SK-N-SH treated with all-trans-retinoic acid at 6 μM for 48 hours (cell line): ENCODE results near the gene SURF2.
"Not testable (repeated sequence)": the region's sequence is repeated elsewhere in the genome, so short reads cannot be mapped to it uniquely, and the experiment has no call there.

Source experiments
- ATAC-seq: fragments of 200-7000 bp; cut with Tn5 transposase; 3 replicates; pipeline ENCODE4 v1.9.1; 2020; ENCODE audit warnings: mild to moderate bottlenecking, moderate library complexity
- BACH2 ChIP-seq: fragments of 250-450 bp; sonication (Bioruptor Pico); IDR thresholded peaks from 2 replicates; pipeline ENCODE4 v1.9.0; 2021; ENCODE audit warnings: mild to moderate bottlenecking, borderline replicate concordance
- CSRNP3 ChIP-seq: fragments of 250-450 bp; sonication (Bioruptor Pico); IDR thresholded peaks from 2 replicates; pipeline ENCODE4 v1.5.1; 2021; ENCODE audit warnings: mild to moderate bottlenecking, moderate library complexity
- ESRRG ChIP-seq: fragments of 250-450 bp; sonication (Bioruptor Pico); IDR thresholded peaks from 2 replicates; pipeline ENCODE4 v1.6.1; 2021; ENCODE audit warnings: mild to moderate bottlenecking
- GLIS3 ChIP-seq: fragments of 250-450 bp; sonication (Bioruptor Pico); IDR thresholded peaks from 2 replicates; pipeline ENCODE4 v1.5.0; 2020; ENCODE audit warnings: mild to moderate bottlenecking, moderate library complexity
- ISL1 ChIP-seq: fragments of 250-450 bp; sonication (Bioruptor Pico); IDR thresholded peaks from 2 replicates; pipeline ENCODE4 v2.1.2; 2022; ENCODE audit warnings: mild to moderate bottlenecking, moderate library complexity
- OSR1 ChIP-seq: fragments of 250-450 bp; sonication (Bioruptor Pico); IDR thresholded peaks from 2 replicates; pipeline ENCODE4 v1.8.0; 2022; ENCODE audit warnings: moderate library complexity, mild to moderate bottlenecking, inconsistent platforms
- PPARA ChIP-seq: fragments of 250-450 bp; sonication (Bioruptor Pico); IDR thresholded peaks from 2 replicates; pipeline ENCODE4 v1.5.0; 2020; ENCODE audit warnings: mild to moderate bottlenecking, borderline replicate concordance
- RARB ChIP-seq: fragments of 250-450 bp; sonication (Bioruptor Pico); IDR thresholded peaks from 2 replicates; pipeline ENCODE4 v1.8.0; 2021; ENCODE audit warnings: mild to moderate bottlenecking, moderate library complexity
- SNAI2 ChIP-seq: fragments of 250-450 bp; sonication (Bioruptor Pico); IDR thresholded peaks from 2 replicates; pipeline ENCODE4 v1.5.0; 2020; ENCODE audit warnings: mild to moderate bottlenecking, moderate library complexity
- TCF4 ChIP-seq: fragments of 250-450 bp; sonication (Bioruptor Pico); IDR thresholded peaks from 2 replicates; pipeline ENCODE4 v1.8.0; 2021; ENCODE audit warnings: mild to moderate bottlenecking, moderate library complexity, borderline replicate concordance
- TOX ChIP-seq: fragments of 250-450 bp; sonication (Bioruptor Pico); IDR thresholded peaks from 2 replicates; pipeline ENCODE4 v1.8.0; 2021; ENCODE audit warnings: mild to moderate bottlenecking, moderate library complexity, borderline replicate concordance
- TSHZ2 ChIP-seq: fragments of 250-450 bp; sonication (Bioruptor Pico); IDR thresholded peaks from 2 replicates; pipeline ENCODE4 v1.5.0; 2020; ENCODE audit warnings: mild to moderate bottlenecking, moderate library complexity
- ZC3H10 ChIP-seq: fragments of 250-450 bp; sonication (Bioruptor Pico); IDR thresholded peaks from 2 replicates; pipeline ENCODE4 v1.5.1; 2021; ENCODE audit warnings: mild to moderate bottlenecking, moderate library complexity
- ZFP3 ChIP-seq: fragments of 250-450 bp; sonication (Bioruptor Pico); IDR thresholded peaks from 2 replicates; pipeline ENCODE4 v1.5.0; 2020; ENCODE audit warnings: mild to moderate bottlenecking, moderate library complexity
- ZFP30 ChIP-seq: fragments of 450-650 bp; formaldehyde crosslinking; IDR thresholded peaks from 2 replicates; pipeline ENCODE4 v1.5.0; 2022; ENCODE audit warnings: mild to moderate bottlenecking, moderate library complexity
- ZNF565 ChIP-seq: fragments of 450-650 bp; formaldehyde crosslinking; conservative IDR thresholded peaks from 2 replicates; pipeline ENCODE4 v1.5.0; 2020; ENCODE audit warnings: low read depth, mild to moderate bottlenecking, moderate library complexity
- ZNF70 ChIP-seq: fragments of 450-650 bp; formaldehyde crosslinking; IDR thresholded peaks from 2 replicates; pipeline ENCODE4 v1.5.0; 2020; ENCODE audit warnings: mild to moderate bottlenecking, moderate library complexity
- ZNF8 ChIP-seq: fragments of 450-650 bp; formaldehyde crosslinking; IDR thresholded peaks from 2 replicates; pipeline ENCODE4 v1.5.0; 2020; ENCODE audit warnings: mild to moderate bottlenecking, moderate library complexity
- TF ChIP-seq, protein P1 (sequence below): fragments of 250-450 bp; sonication (Bioruptor Pico); IDR thresholded peaks from 2 replicates; pipeline ENCODE4 v1.8.0; 2021; ENCODE audit warnings: low read depth, mild to moderate bottlenecking, moderate library complexity, borderline replicate concordance
- TF ChIP-seq, protein P2 (sequence below): fragments of 250-450 bp; sonication (Bioruptor Pico); IDR thresholded peaks from 2 replicates; pipeline ENCODE4 v1.5.1; 2020; ENCODE audit warnings: low read depth, mild to moderate bottlenecking, moderate library complexity

SURF2 gene

DNA sequence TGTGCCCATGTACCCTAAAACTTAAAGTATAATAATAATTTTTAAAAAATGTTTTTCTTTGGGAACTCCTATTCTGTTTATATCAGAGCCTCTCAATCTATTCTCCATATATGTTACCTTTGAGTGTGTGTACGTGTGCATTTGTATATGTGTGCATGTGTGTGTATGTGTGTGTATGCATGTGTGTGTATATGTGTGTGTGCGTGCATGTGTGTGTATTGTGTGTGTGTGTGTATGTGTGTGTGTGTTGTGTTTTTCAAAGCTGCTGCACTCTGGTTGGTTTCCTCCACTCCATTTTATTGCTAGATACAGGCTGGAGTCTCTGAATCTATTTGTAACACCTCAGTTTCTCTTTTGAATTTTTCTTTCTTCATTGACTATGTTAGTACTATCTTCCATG lies 40.4 kb upstream of the SURF2 start (continued):
- TF ChIP-seq PPARA: no peak

DNA sequence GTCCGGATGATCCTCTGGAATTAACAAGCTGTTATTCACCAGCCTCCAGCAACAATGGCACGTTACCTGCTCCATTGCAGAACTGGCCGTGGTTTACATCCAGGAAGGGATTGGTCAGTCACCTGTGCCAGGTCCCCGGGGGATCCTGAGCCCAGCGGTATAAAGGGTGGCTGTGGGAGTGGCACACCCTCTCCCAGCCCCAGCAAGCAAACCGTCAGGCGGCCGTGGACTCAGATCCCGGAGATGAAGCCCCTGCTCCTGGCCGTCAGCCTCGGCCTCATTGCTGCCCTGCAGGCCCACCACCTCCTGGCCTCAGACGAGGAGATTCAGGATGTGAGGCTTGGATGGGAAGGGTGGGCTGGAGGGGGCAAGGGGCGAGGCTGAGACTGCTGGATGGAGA lies 38.8 kb upstream of the SURF2 start:
- ATAC-seq: not testable (repeated sequence)

DNA sequence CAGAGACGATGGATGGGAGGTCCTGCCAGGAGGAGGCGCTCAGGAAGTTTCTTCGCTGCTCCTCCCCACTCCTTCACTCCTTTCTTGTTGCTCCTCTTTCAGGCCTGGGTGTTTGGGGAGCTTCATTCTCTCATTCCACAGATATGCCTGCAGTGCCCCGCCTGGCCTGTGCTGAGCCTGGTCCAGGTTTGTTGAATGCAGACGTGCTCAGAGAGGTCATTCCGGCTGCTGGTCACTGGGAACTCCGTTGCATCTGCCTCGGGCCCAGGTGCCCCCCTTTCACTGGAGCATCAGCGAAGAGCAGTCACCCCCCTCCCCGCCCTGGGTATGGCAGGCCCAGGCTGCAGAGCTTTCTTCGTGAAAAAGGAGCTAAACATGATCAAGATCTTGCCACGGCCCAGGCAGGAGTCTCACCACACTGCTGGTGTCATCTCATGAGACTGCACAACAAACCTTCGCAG lies 35.9 kb upstream of the SURF2 start:
- no peak for TF ChIP-seq GLIS3 (CRISPR knock-in tag)
- TF ChIP-seq SNAI2 (CRISPR knock-in tag): no peak
- TF ChIP-seq ISL1: no peak
- no peak for TF ChIP-seq ZFP3 (CRISPR knock-in tag)
- no peak for TF ChIP-seq RARB (CRISPR knock-in tag)
- no peak for TF ChIP-seq OSR1 (CRISPR knock-in tag)
- TF ChIP-seq ZNF565 (CRISPR knock-in tag): no peak
- TF ChIP-seq BACH2 (CRISPR knock-in tag): no peak
- TF ChIP-seq CSRNP3 (CRISPR knock-in tag): no peak
- TF ChIP-seq ZFP30: no peak
- no peak for TF ChIP-seq ZC3H10 (CRISPR knock-in tag)
- TF ChIP-seq PPARA: no peak
- TF ChIP-seq, protein P1, sequence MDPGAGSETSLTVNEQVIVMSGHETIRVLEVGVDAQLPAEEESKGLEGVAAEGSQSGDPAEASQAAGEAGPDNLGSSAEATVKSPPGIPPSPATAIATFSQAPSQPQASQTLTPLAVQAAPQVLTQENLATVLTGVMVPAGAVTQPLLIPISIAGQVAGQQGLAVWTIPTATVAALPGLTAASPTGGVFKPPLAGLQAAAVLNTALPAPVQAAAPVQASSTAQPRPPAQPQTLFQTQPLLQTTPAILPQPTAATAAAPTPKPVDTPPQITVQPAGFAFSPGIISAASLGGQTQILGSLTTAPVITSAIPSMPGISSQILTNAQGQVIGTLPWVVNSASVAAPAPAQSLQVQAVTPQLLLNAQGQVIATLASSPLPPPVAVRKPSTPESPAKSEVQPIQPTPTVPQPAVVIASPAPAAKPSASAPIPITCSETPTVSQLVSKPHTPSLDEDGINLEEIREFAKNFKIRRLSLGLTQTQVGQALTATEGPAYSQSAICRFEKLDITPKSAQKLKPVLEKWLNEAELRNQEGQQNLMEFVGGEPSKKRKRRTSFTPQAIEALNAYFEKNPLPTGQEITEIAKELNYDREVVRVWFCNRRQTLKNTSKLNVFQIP (CRISPR knock-in tag): no peak
- TF ChIP-seq, protein P2, sequence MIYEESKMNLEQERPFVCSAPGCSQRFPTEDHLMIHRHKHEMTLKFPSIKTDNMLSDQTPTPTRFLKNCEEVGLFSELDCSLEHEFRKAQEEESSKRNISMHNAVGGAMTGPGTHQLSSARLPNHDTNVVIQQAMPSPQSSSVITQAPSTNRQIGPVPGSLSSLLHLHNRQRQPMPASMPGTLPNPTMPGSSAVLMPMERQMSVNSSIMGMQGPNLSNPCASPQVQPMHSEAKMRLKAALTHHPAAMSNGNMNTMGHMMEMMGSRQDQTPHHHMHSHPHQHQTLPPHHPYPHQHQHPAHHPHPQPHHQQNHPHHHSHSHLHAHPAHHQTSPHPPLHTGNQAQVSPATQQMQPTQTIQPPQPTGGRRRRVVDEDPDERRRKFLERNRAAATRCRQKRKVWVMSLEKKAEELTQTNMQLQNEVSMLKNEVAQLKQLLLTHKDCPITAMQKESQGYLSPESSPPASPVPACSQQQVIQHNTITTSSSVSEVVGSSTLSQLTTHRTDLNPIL (CRISPR knock-in tag): no peak
- no peak; the same call in 2 of the 3 replicates for ATAC-seq

DNA sequence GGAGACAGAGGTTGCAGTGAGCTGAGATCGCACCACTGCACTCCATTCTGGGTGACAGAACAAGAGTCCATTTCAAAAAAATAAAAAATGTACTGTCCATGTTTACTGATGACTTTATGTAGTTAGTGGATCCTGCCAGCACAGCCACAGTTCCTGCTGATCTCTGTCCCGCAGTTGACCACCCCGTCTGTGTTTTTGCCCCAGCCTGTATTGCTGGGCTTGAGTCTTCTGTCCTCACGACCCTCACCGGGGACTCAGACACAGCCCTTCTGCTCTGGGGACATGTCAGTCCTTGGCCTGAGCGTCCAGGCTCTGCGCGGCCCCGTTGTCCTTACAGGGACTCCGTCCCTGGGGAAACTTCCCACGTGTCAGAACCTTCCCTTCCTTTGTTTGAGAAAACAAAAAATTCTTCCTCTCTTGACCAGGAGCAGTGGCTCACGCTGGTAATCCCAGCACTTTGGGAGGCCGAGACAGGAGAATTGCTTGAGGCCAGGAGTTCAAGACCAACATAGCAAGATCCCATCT lies 34.9 kb upstream of the SURF2 start:
- no peak for TF ChIP-seq GLIS3 (CRISPR knock-in tag)
- no peak for TF ChIP-seq TSHZ2 (CRISPR knock-in tag)
- TF ChIP-seq, protein P1 (CRISPR knock-in tag): no peak
- TF ChIP-seq ISL1: no peak
- no peak for TF ChIP-seq TOX (CRISPR knock-in tag)
- no peak for TF ChIP-seq OSR1 (CRISPR knock-in tag)
- TF ChIP-seq RARB (CRISPR knock-in tag): no peak
- TF ChIP-seq ZNF70: no peak
- no peak for TF ChIP-seq ZNF565 (CRISPR knock-in tag)
- no peak for TF ChIP-seq ZC3H10 (CRISPR knock-in tag)
- no peak for TF ChIP-seq ZFP3 (CRISPR knock-in tag)

GRCh38 chr9:133322701-133323100 lies 33.6 kb upstream of the SURF2 start:
- no peak for ATAC-seq
- TF ChIP-seq ZFP3 (CRISPR knock-in tag): no peak
- no peak for TF ChIP-seq ESRRG (CRISPR knock-in tag)
- TF ChIP-seq TCF4: no peak
- no peak for TF ChIP-seq ZNF8 (CRISPR knock-in tag)
- TF ChIP-seq RARB (CRISPR knock-in tag): no peak
- no peak for TF ChIP-seq ZNF565 (CRISPR knock-in tag)
- no peak for TF ChIP-seq PPARA
- TF ChIP-seq ZC3H10 (CRISPR knock-in tag): no peak
- TF ChIP-seq TOX (CRISPR knock-in tag): no peak
- TF ChIP-seq ZNF70: no peak
- TF ChIP-seq OSR1 (CRISPR knock-in tag): no peak
- TF ChIP-seq TSHZ2 (CRISPR knock-in tag): no peak
- no peak for TF ChIP-seq CSRNP3 (CRISPR knock-in tag)

More for the DNA sequence above, 34.9 kb upstream of the SURF2 start:
- no peak for ATAC-seq
